ENCODE measurements around the gene SCNN1G. TPM values are rescaled to one million over a fixed set of nuclear protein-coding genes. Genes with fewer than 3 reads are reported as not detected.

The SCNN1G gene
- total and polyA plus RNA-seq, 8 donors: 3.0 to 20.4 (median 7.9) TPM

DNA sequence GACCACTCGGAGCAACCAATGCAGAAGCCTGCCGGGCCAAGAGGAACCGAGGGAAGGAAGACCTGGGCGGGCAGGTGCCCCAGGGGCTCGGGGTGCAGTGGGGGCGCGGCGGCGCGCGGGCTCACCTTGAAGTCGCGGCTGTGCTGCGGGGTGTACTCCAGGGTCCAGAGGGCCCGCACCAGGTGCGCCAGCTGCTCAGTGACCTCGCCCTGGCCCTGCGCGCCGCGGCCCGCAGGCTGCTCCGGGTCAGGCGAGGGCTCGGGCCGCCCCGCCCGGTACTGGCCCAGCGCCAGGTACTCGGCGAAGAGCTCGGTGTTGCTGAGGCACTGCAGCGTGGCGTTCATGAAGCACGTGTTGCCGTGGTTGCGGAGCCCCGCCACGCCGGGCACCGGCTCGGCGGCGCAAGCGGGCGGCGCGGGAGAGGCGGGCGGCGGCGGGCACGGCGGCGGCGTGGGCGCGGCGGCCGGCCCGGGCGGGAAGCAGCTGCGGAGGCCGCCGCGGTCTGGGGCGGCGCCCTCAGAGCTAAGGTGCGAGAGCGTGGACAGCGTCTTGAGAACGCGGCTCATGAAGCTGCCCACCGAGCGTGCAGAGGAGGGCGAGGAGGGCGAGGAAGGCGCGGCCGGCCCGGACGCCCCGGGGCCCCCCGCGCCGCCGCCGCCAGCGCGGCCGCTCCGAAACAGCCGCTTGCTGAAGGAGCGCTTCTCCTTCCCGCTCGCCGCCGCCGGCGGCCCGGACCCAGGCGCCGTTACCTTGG, 33.9 kb upstream of the SCNN1G start:
- Histone ChIP-seq H3K4me1 (peaks cover 13 to 46% (median 27%) of the 10 kb centered on the region in 4 donors), H3K27me3 (no peaks in the 10 kb centered on the region), H3K9me3 (no peaks in the 10 kb centered on the region), H3K4me3 (peak overlapping the region; percentile 70 to 88 (median 80)), H3K27ac (peak overlapping the region; percentile 76 to 97 (median 90)), H3K36me3 (no peaks in the 10 kb centered on the region)
- peak; percentile 76 to 88 for DNase-seq
- TF ChIP-seq POLR2AphosphoS5 (IDR thresholded peaks at IDR 0.05) (peak in 2 of 3 donors; percentile 36 to 37), EP300 (IDR thresholded peaks at IDR 0.05) (no peak)
- 1 to 2% (median 1%) methylated on average over 7 to 103 of the region's 103 CpGs for WGBS, 5 donors
- intact Hi-C loops (cut with DNase I; ENCODE audit: low total_unique reads): no loop called here

DNA sequence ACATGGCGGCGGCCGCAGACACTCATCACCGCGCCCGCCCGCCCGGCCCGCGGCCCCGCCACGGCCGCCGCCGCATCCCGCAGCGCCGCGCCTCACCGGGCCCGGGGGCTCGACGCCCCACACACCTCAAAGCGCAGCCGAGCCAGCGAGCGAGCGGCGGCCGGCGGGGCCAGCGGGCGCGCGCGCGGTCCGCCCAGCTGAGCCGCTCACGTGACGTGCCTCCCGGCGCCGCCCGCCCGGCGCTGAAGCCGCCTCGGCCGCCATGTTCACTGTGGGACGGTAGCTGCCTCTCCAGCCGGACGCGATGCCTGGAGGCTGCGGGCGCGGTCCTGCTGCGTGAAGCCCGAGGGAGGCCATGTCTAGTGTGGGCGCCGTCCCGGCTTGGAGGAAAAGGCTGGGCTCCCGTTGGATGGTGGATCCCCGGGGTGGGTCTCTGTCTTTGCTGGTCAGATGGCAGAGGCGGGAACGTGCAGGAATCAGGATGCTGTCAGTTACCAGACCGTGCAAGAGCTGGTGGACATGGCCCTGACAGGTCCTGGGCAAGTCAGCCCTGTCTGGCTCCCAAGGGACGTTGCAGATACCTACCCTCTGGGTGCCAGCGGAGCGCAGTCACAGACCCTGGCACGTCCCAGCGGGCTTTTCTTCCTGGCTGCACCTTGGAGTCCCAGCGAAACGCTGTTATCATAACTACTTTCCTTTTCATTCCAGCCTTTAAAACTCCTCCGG, 33.1 kb upstream of the SCNN1G start, which contains the start of gene USP31:
USP31 (minus strand) TSS at position 186 of the 726 bp plus-strand sequence; CDS start at position 4, 182 bp downstream.
- intact Hi-C loops (cut with DNase I; ENCODE audit: low total_unique reads): no loop called here
- Histone ChIP-seq H3K4me1 (peaks cover 13 to 45% (median 27%) of the 10 kb centered on the region in 4 donors), H3K27ac (peak within 1 kb of the TSS; percentile 76 to 97 (median 90)), H3K27me3 (no peaks in the 10 kb centered on the region), H3K9me3 (no peaks in the 10 kb centered on the region), H3K36me3 (no peaks in the 10 kb centered on the region), H3K4me3 (peak within 1 kb of the TSS; percentile 70 to 88 (median 80))
- WGBS, 5 donors: 0 to 1% (median 1%) methylated on average over 30 to 73 of the region's 75 CpGs
- TF ChIP-seq POLR2AphosphoS5 (IDR thresholded peaks at IDR 0.05): peak; percentile 57 to 93 (median 71)
- TF ChIP-seq, protein P1, sequence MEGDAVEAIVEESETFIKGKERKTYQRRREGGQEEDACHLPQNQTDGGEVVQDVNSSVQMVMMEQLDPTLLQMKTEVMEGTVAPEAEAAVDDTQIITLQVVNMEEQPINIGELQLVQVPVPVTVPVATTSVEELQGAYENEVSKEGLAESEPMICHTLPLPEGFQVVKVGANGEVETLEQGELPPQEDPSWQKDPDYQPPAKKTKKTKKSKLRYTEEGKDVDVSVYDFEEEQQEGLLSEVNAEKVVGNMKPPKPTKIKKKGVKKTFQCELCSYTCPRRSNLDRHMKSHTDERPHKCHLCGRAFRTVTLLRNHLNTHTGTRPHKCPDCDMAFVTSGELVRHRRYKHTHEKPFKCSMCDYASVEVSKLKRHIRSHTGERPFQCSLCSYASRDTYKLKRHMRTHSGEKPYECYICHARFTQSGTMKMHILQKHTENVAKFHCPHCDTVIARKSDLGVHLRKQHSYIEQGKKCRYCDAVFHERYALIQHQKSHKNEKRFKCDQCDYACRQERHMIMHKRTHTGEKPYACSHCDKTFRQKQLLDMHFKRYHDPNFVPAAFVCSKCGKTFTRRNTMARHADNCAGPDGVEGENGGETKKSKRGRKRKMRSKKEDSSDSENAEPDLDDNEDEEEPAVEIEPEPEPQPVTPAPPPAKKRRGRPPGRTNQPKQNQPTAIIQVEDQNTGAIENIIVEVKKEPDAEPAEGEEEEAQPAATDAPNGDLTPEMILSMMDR (IDR thresholded peaks at IDR 0.05): no peak
- peak; percentile 95 to 99 for DNase-seq

DNA sequence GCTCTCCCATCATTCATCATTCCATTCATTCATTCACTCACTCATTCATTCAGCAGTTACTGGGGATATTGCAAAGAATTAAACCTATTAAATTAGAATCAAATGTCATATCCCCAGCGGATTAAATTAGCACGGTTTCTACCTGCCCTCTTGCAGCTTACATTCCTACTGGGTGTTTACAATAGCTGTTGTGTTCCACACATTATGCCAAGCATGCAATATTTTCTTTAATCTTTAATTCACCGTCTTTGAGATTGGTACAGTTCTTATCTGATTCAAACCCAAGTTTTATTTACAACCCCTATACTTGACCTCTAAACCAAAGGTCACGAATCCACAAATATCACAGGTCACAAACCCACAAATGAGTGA, 32.6 kb upstream of the SCNN1G start:
- TF ChIP-seq POLR2A (IDR thresholded peaks at IDR 0.05) (no peak), POLR2AphosphoS5 (IDR thresholded peaks at IDR 0.05) (no peak)
- TF ChIP-seq, protein P1 (IDR thresholded peaks at IDR 0.05): no peak
- no peaks in the 10 kb centered on the region for H3K27me3 ChIP-seq
- intact Hi-C loops (cut with DNase I; ENCODE audit: low total_unique reads): no loop called here
- WGBS, 5 donors: 35 to 41% (median 37%) methylated on average over 4 of the region's 4 CpGs
- peak overlapping the region; percentile 70 to 88 (median 80) for H3K4me3 ChIP-seq
- H3K27ac ChIP-seq: peak overlapping the region in 3 of 5 donors; percentile 44 to 94 (median 90)
- no peaks in the 10 kb centered on the region for H3K9me3 ChIP-seq
- peaks cover 13 to 40% (median 27%) of the 10 kb centered on the region in 4 donors for H3K4me1 ChIP-seq
- H3K36me3 ChIP-seq: no peaks in the 10 kb centered on the region
- DNase-seq: no peak

DNA sequence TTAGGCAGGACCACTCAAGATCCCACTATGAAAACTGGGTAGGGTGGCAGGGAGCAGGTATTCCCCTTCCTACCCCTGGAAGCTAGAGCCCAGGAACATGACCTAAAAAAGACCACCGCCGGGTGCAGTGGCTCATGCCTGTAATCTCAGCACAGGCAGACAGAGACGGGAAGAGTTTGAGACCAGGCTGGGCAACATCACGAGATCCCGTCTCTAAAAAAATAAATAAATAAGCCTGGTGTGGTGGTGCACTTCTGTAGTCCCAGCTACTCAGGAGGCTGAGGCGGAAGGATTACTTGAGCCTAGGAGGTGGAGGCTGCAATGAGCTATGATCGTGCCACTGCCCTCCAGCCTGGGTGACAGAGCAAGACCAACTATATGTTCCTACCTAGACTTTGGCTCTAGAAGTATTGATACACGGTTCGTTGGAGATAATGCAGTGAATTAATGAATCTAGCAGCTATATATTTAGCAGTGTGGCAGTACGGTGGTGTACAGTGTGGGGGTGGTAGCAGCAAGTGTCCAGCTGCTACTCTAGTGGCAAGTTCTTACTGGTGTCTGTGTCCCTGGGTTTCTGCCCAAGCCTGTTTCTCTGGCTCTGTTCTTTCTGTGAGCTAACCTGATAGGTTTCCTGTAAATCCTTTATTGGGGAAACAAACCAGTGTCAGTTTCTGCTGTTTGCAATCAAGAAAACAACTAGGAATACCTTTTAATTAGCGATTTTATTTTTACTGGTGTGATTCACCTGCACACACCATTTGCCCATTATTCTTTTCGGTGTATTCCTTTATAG, 30.0 kb upstream of the SCNN1G start:
- WGBS, 5 donors: 76 to 83% (median 79%) methylated on average over 12 of the region's 12 CpGs
- Histone ChIP-seq H3K36me3 (no peaks in the 10 kb centered on the region), H3K4me3 (no peak overlapping the region), H3K27me3 (peaks cover 0 to 13% (median 0%) of the 10 kb centered on the region in 3 donors), H3K4me1 (peaks cover 13 to 23% (median 17%) of the 10 kb centered on the region in 4 donors), H3K27ac (no peak overlapping the region), H3K9me3 (no peaks in the 10 kb centered on the region)
- intact Hi-C loops (cut with DNase I; ENCODE audit: low total_unique reads): no loop called here
- TF ChIP-seq EP300 (IDR thresholded peaks at IDR 0.05): no peak
- TF ChIP-seq, protein P1 (IDR thresholded peaks at IDR 0.05): no peak
- no peak for TF ChIP-seq POLR2A (IDR thresholded peaks at IDR 0.05)
- DNase-seq: no peak
